Activated T-cell treated with anti-CD3 and anti-CD28 coated beads, Interleukin-2, amount 50 U/mL, for 4 hours (primary cell): ENCODE results near the gene CYB5D1. TPM values are rescaled to one million over a fixed set of nuclear protein-coding genes. Genes with fewer than 3 reads are reported as not detected.
A peak's percentile ranks its signal among the peaks of the same experiment; 100 is the strongest.

Experiments used
- ATAC-seq, 2 donors: fragments of 200-7000 bp; cut with Tn5 transposase; one replicate each; pipeline ENCODE4 v1.10.0; 2021
- DNase-seq: peaks from one replicate; pipeline ENCODE4 v3.0.0-alpha.2; 2020
- H3K27me3 Mint-ChIP-seq: one replicate; pipeline ENCODE4 v1.8.0; 2021; ENCODE audit warnings: low read depth, mixed read lengths
- H3K36me3 Mint-ChIP-seq: one replicate; pipeline ENCODE4 v1.8.0; 2022; ENCODE audit warnings: mixed read lengths; ENCODE audit not compliant: insufficient read depth
- H3K4me1 Mint-ChIP-seq: one replicate; pipeline ENCODE4 v1.8.0; 2021; ENCODE audit warnings: low read depth, mixed read lengths
- H3K4me3 Mint-ChIP-seq: one replicate; pipeline ENCODE4 v1.8.0; 2021; ENCODE audit warnings: mild to moderate bottlenecking, moderate library complexity, mixed read lengths
- H3K9me3 Mint-ChIP-seq: one replicate; pipeline ENCODE4 v1.8.0; 2021; ENCODE audit warnings: mixed read lengths
- total RNA-seq, 3 donors: library from RNA; stranded (reverse); gene quantifications; one replicate each; pipeline ENCODE4 v1.2.1, GENCODE V29; 2021

Gene CYB5D1
- total RNA-seq, 3 donors from 2014 or later, result 19.7 to 20.8 (median 20.6) TPM

DNA sequence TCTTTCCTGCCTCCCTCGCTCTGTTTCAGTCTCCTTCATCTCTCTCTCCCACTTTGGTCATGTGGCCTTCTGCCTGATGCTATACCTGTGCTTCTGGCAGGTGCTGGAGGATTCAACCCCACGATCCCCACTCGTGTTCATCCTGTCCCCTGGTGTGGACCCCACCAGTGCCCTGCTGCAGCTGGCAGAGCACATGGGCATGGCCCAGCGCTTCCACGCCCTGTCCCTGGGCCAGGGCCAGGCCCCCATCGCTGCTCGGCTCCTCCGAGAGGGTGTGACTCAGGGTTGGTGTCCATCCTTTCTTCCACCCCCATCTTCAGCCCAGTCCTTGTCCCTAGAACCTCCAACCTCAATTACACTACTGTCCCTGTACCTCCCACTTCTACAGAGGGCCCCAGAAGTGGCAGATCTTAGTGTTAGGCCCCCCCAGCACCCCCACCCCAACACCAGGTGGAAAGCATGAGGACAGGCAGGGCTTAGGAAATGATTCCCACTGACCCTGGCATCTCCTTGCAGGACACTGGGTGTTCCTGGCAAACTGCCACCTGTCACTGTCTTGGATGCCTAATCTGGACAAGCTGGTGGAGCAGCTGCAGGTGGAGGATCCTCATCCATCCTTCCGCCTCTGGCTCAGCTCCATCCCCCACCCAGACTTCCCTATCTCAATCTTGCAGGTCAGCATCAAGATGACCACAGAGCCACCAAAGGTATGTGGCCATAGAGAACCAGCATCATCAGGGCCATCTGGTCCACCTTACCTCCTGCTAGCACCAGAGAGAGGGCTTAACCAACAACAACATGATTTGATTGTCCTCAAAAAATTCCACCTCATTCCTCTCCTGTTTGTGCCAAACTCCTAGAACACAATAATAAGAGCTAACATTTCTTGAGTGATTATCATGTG, 33.5 kb upstream of the CYB5D1 start:
- H3K4me1 Mint-ChIP-seq, result peaks cover 3% of the 10 kb centered on the region
- peaks cover 6% of the 10 kb centered on the region for H3K27me3 Mint-ChIP-seq
- H3K36me3 Mint-ChIP-seq, result no peaks in the 10 kb centered on the region
- no peak for DNase-seq
- H3K4me3 Mint-ChIP-seq, result no peak overlapping the region
- no peak for ATAC-seq
- H3K9me3 Mint-ChIP-seq, result no peaks in the 10 kb centered on the region

DNA sequence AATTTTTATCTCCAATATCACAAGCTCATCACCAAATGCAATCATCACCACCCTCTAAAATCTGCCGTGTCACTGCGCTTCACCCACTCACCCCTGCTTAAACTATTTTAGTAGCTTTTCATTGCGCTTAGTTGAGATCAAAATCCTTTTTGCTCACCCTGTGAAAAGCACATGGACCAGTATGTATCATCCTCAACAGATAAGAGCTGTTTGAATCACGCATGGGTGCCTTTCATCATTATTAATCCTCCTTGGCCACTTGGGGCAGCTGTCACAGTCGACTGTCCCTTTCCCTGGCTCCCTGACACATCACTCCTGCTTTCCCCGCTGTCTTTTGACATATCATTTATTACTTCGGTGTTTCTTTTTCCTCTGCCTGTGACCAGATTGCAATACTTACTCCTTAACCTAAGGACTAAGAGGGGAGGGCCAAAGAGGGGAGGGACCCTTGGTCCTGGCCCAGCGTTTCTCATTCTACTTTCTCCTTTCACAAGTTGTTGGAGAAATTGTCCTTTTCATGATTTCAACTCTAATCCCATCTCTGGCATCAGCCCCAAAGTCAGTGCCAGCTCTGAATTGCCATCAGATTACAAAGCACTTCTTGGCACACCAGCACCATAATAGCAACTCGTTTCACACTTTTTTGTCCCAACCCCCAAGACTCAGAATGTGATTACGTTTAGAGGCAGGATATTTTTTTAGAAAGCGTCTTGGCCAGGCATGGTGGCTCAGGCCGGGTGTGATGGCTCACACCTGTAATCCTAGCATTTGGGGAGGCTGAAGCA, 32.4 kb upstream of the CYB5D1 start:
- Mint-ChIP-seq H3K27me3 (peaks cover 9% of the 10 kb centered on the region), H3K4me1 (peaks cover 3% of the 10 kb centered on the region), H3K9me3 (no peaks in the 10 kb centered on the region), H3K36me3 (no peaks in the 10 kb centered on the region), H3K4me3 (no peak overlapping the region)
- ATAC-seq (peak in 1 of 2 donors; percentile 28), DNase-seq (no peak)

DNA sequence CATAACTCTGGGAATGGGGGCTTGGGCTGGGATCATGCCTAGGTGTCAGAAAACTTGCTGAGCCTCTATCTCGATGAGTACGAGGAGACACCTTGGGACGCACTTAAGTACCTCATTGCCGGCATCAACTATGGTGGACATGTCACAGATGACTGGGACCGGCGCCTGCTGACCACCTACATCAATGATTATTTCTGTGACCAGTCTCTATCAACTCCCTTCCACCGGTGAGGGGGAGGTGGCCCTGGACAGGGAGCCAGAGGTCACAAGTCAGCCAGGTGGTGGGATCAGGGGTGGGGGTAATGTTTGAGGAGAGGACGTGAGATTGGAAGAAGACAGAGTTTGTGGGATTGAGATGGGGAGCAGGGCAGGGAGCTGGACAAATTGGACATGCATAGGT, 27.2 kb upstream of the CYB5D1 start:
- ATAC-seq, result no peak
- Mint-ChIP-seq H3K36me3 (no peaks in the 10 kb centered on the region), H3K4me3 (no peak overlapping the region), H3K27me3 (peaks cover 11% of the 10 kb centered on the region), H3K9me3 (no peaks in the 10 kb centered on the region), H3K4me1 (peaks cover 7% of the 10 kb centered on the region)
- DNase-seq, result no peak

DNA sequence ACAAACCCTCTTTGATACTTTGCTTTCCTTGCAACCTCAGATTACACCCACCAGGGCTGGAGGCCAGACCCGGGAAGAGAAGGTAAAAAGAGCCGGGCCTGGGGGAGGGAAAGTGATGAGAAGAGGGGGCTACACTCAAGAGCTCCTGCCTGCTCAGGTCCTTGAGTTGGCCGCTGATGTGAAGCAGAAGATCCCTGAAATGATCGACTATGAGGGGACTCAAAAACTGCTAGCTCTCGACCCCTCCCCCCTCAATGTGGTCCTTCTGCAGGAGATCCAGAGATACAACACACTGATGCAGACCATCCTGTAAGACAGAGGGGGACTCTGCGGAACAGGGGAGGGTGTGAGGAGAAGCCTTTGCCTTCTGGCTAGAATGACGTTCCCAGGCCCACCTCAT, 26.6 kb upstream of the CYB5D1 start:
- H3K36me3 Mint-ChIP-seq, result no peaks in the 10 kb centered on the region

DNA sequence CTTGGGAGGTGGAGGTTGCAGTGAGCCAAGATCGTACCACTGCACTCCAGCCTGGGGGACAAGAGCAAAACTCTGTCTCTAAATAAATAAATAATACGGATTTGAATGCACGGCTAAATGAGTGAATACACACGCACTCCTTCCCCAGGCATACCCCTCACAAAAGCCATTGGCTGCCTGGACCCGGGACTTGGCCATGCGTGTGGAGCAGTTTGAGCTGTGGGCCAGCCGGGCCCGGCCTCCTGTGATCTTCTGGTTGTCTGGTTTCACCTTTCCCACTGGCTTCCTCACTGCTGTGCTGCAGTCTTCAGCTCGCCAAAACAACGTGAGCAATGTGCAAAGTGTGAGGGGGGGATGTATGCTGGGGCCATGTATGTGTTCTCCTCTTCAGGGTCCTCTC, 25.4 kb upstream of the CYB5D1 start:
- H3K27me3 Mint-ChIP-seq, result peaks cover 11% of the 10 kb centered on the region
- DNase-seq (no peak), ATAC-seq (no peak)
- no peaks in the 10 kb centered on the region for H3K9me3 Mint-ChIP-seq
- H3K4me3 Mint-ChIP-seq, result no peak overlapping the region
- peaks cover 20% of the 10 kb centered on the region for H3K4me1 Mint-ChIP-seq
- no peaks in the 10 kb centered on the region for H3K36me3 Mint-ChIP-seq

More for the DNA sequence above, 26.6 kb upstream of the CYB5D1 start:
- Mint-ChIP-seq H3K4me3 (no peak overlapping the region), H3K27me3 (peaks cover 11% of the 10 kb centered on the region), H3K9me3 (no peaks in the 10 kb centered on the region), H3K4me1 (peaks cover 10% of the 10 kb centered on the region)
- no peak for DNase-seq
- ATAC-seq, result no peak

DNA sequence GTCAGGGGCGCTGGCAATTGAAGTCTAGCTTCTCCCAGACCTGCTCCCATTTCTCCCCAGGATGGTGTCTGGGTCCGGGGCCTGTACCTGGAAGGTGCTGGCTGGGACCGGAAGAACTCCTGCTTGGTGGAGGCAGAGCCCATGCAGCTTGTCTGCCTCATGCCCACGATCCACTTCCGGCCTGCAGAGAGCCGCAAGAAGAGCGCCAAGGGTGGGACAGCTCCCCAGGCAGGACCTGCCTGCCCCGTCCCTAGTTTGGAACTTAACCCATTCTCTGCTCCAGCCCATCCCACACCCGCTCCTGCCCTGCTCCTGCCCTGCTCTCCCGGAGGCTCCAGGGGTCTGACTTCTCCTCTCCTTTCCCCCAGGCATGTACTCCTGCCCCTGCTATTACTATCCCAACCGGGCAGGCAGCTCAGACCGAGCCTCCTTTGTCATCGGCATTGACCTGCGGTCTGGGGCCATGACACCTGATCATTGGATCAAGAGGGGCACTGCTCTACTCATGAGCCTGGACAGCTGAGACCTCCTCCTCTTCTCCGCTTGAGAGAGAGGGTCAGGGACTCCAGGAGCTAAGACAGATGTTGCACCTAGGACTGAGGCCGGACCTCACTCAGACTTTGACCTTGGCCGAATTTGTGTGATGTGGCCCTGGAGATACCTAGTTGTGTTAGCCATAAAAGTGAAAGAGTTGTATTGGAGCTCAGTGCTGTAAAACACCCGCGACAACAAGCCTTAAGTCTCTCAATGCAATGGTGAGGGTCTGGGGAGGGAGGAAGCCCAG, 24.6 kb upstream of the CYB5D1 start:
- DNase-seq (no peak), ATAC-seq (no peak)

DNA sequence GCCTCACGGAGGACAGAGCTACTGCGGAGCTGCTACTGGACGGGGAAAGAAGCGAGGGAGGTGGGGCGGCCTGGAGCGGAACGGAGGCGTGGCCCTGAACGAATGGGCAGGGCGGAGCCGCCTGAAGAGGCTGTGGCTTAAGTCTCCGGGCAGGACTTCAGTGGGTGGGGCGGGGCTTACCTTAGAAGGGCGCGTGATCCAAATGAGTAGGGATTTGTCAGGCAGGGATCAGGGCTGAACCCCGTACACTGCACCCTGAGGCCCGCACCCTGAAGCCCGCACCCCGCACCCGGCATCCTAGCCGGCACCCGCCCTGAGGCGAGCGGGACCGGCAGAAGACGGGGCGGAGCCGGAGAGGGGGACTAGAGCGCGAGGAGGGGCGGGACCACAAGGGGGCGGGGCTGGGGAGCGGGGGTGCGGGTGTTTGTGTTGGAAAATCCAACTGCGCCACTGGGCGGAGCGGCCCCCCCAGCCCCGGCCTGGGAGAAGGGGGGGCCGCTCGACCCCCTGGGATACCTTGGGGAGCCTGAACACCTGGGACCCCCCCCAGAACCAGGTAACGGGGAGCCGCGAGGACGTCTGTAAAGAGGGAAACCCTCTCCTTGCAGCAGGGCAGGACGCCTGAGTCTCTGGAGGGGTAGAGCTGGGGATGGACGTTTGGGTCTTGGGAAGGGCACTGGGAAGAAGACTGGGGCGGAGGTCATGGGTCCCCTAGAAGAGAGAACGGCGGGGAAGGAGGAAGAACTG, 23.8 kb upstream of the CYB5D1 start, which contains the start of gene KDM6B:
KDM6B (plus strand) TSS at position 423 of the 747 bp plus-strand sequence. CDS start 11,338 bp downstream, outside the sequence.
- Mint-ChIP-seq H3K4me3 (peak within 1 kb of the TSS; percentile 93), H3K36me3 (no peaks in the 10 kb centered on the region)
- peak; percentile 66 to 68 for ATAC-seq

More for the DNA sequence above, 24.6 kb upstream of the CYB5D1 start:
- Mint-ChIP-seq H3K9me3 (no peaks in the 10 kb centered on the region), H3K27me3 (peaks cover 6% of the 10 kb centered on the region), H3K4me1 (peaks cover 26% of the 10 kb centered on the region), H3K36me3 (no peaks in the 10 kb centered on the region), H3K4me3 (peak overlapping the region; percentile 93)

DNA sequence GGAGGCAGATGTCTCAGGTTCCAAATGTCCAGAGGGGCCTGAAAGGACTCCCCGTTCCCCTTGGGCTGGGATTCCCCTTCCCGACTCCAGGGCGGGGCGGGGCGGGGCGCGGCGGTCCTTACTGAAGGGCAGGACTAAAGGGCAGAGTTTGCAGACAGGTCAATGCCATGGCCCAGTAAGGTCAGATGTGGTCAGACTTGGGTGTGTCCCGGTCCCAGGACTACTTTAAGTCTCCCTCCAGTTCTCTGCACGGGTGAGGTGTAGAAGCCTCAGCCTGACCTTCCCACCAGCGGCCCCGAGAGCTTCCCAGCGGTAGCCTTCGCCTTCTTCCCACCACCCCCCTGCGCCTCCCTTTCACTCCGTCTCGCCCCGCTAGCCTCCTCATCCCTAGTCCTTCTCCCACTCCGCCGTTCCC, 23.3 kb upstream of the CYB5D1 start:
- H3K36me3 Mint-ChIP-seq, result peaks cover 3% of the 10 kb centered on the region
- peaks cover 2% of the 10 kb centered on the region for H3K27me3 Mint-ChIP-seq
- DNase-seq (peak; percentile 43), ATAC-seq (peak; percentile 4 to 7)
- no peaks in the 10 kb centered on the region for H3K9me3 Mint-ChIP-seq
- H3K4me1 Mint-ChIP-seq, result peaks cover 38% of the 10 kb centered on the region
- peak overlapping the region; percentile 93 for H3K4me3 Mint-ChIP-seq

More for the DNA sequence above, 23.8 kb upstream of the CYB5D1 start, which contains the start of gene KDM6B:
- Mint-ChIP-seq H3K27me3 (peaks cover 6% of the 10 kb centered on the region), H3K4me1 (peaks cover 32% of the 10 kb centered on the region), H3K9me3 (no peaks in the 10 kb centered on the region)
- peak; percentile 82 for DNase-seq

DNA sequence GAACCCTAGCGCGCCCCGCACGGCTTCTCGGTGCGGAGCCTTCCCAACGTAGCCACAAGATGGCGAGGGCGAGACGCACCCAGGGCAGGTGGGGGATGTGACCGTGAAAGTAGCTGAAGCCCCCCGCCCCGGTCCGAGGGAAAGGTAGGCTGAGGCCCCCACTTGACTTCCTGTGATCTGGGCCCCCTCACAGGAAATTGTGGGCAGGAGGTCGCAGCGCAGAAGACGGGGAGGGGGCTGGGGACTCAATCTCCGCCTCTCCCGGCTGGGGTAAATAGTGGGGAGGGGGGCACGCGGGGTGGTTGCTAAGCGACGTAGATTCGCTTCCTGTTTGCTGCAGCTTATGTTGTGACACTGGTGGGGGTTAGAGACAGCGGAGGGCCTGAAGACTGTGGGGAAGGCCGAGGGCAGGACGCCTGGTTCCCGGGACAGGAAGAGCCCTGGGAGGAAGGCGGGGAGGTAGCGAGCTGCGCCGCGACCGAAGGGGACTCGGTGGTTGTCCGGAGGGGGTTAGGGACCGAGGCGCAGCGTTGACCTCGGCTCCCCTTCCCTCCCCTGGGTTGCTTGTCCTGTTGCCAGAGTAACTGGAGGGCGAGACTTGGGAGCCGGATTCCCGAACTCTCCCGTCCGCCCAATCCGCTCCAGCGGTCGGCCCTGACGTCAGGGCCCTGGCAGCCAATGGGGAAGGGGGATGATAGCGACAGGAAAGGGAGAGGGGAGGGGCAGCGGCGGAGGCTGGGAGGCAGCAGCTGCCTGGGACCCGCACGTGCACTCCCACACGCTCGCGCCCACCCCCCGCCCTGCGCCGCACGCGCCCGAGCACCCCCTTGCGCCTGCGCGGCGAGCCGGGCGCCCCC, 22.6 kb upstream of the CYB5D1 start:
- Mint-ChIP-seq H3K4me1 (peaks cover 45% of the 10 kb centered on the region), H3K9me3 (no peaks in the 10 kb centered on the region), H3K36me3 (peaks cover 6% of the 10 kb centered on the region), H3K27me3 (peaks cover 2% of the 10 kb centered on the region), H3K4me3 (peak overlapping the region; percentile 93)
- DNase-seq (peak; percentile 86), ATAC-seq (peak; percentile 61 to 65)

DNA sequence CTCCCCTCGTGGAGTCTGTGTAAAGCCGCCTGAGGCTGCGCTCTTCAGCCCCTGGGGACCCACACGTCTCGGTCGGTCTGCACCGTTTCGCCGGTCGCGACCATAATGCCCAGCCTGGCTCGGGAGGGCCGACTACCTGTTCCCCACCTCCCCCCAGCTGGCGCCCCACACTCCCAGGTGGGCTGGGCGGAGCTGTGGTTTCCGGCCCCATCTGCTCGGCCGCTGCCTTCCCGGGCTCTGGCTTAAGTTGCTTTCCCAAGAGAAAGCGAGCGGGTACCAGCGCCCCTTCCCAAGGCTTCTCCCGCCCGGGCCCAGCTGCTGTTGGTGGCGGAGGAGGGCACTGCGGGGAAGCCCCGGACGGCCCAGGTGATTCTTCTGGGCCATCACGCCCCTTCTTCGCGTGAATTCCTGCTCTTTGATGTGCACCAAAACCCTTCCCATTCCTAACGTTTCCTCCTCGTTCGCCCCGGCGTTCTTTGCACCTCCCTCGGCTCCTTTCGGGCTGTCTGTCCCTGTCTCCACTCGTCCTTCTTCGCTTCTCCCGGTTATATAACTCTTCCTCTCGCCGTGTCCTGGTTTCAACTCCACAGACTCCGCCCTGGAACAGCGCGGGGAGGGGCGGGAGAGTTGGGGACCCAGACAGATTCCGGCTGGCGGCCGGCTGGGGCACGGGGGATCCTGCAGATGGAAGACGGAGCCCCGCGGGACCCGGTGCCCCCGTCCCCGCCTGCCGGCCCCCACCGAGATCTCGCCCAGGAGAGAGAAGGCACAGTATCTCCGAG, 21.8 kb upstream of the CYB5D1 start:
- peak overlapping the region; percentile 93 for H3K4me3 Mint-ChIP-seq
- H3K27me3 Mint-ChIP-seq, result no peaks in the 10 kb centered on the region
- peaks cover 12% of the 10 kb centered on the region for H3K36me3 Mint-ChIP-seq
- no peaks in the 10 kb centered on the region for H3K9me3 Mint-ChIP-seq
- DNase-seq (peak; percentile 46), ATAC-seq (peak; percentile 0)
- peaks cover 53% of the 10 kb centered on the region for H3K4me1 Mint-ChIP-seq

DNA sequence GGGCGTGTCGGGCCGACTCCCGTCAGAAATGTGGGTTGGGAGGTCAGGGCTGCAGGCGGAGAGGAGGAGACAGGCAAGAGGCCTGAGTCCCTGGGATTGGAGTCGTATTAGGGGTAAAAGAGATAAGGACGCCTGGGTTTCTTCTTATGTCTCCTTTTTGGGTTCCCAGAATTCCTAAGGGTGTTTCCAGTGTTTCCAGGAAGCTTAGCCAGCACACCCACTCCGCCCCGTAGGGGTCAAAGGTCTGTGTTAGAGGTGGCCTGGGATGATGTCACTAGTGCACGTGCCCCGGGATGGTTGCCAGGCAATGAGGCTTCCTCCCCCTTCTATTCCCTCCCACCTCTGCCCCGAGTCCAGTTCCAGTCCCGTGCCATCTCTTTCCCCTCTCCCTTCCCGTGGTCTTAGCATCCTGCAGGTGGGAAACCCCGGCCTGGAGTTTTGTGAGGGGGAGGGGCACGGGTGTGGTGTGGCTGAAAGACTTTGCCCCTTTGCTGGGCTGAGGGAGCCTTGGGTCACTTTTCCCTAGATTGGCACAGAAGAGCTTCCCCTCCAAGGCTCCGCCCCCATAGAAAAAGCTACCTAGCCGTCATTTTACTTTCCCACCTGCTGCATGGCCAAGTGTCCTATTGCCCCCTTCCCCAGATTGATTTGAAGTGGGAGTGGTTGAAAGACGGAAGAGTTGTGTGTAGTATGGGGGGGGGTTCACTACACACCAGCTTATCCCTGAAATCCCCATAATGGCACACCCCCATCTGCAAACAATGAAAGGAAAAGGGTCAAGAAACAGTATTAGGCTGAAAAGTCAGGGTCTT, 21.0 kb upstream of the CYB5D1 start:
- ATAC-seq, result no peak
- Mint-ChIP-seq H3K4me3 (peak overlapping the region; percentile 93), H3K27me3 (no peaks in the 10 kb centered on the region), H3K36me3 (peaks cover 12% of the 10 kb centered on the region), H3K4me1 (peaks cover 58% of the 10 kb centered on the region), H3K9me3 (no peaks in the 10 kb centered on the region)
- DNase-seq, result peak; percentile 38
